Esophagus muscularis mucosa (tissue), 4 donors: Measurements from ENCODE around the gene CHCHD6. TPM values are rescaled to one million over a fixed set of nuclear protein-coding genes. Genes with fewer than 3 reads are reported as not detected.

Experiments used
- DNase-seq: peaks from one replicate; pipeline ENCODE4 v3.0.0-alpha.2; 2017; ENCODE audit errors: extremely low spot score
- H3K27ac ChIP-seq, 4 donors: fragments of 200-600 bp; sonication (generic); replicated peaks in 1 of 4; 1 replicate in 3 of 4; 2 replicates in 1 of 4; pipeline ENCODE4 v1.5.1; 2016 to 2019; ENCODE audit warnings: mild to moderate bottlenecking in 1 of 4
- H3K27me3 ChIP-seq, 4 donors: fragments of 200-600 bp; sonication (generic); one replicate each; pipeline versions ENCODE4 v1.5.1 to v1.6.0; 2016 to 2019
- H3K36me3 ChIP-seq, 4 donors: fragments of 200-600 bp; sonication (generic); one replicate each; pipeline ENCODE4 v1.5.1; 2016 to 2019
- H3K4me1 ChIP-seq, 4 donors: fragments of 200-600 bp; sonication (generic); one replicate each; pipeline ENCODE4 v1.5.1; 2016 to 2019
- H3K4me3 ChIP-seq, 4 donors: fragments of 200-600 bp; sonication (generic); 1 replicate in 2 of 4; 2 replicates in 2 of 4; pipeline ENCODE4 v1.5.1; 2016 to 2019; ENCODE audit warnings: mild to moderate bottlenecking in 4 of 4, moderate library complexity in 1 of 4
- H3K9me3 ChIP-seq, 4 donors: fragments of 200-600 bp; sonication (generic); 1 replicate in 3 of 4; 2 replicates in 1 of 4; pipeline ENCODE4 v1.5.1; 2016 to 2019
- EP300 ChIP-seq: sonication (generic); formaldehyde crosslinking; IDR thresholded peaks from one replicate; pipeline ENCODE4 v1.6.1; 2017; ENCODE audit warnings: antibody characterized with exemption
- POLR2A ChIP-seq: fragments of 450-650 bp; IDR thresholded peaks from one replicate; pipeline ENCODE4 v1.6.1; 2017; ENCODE audit warnings: antibody characterized with exemption, moderate library complexity, mild to moderate bottlenecking, low read depth
- POLR2AphosphoS5 ChIP-seq, 2 donors: sonication (generic); formaldehyde crosslinking; IDR thresholded peaks; one replicate each; pipeline ENCODE4 v1.6.1; 2017; ENCODE audit warnings: antibody characterized with exemption in 2 of 2
- WGBS: methylation state at CpG from one replicate; pipeline ENCODE4 v1.1.5; 2018; 5-methylcytosine and 5-hydroxymethylcytosine counted together
- intact Hi-C: fragments of 100-400 bp; cut with DNase I; formaldehyde crosslinking; loops from one replicate; pipeline ENCODE4 v1.15.1; 2023
- total RNA-seq, 4 donors: library from RNA; depleted of rRNA; stranded (reverse); fragments of >200 nt; gene quantifications; one replicate each; pipeline versions ENCODE4 v1.1.0 to v1.2.1, GENCODE V29; 2016
- TF ChIP-seq, protein P1 (sequence below), 3 experiments: fragments of 200-600 bp in 2 of 3; fragments of 450-650 bp in 1 of 3; sonication (generic) in 2 of 3; IDR thresholded peaks; one replicate each; pipeline ENCODE4 v1.5.1; 2017 to 2019; ENCODE audit warnings: antibody characterized with exemption in 3 of 3, mild to moderate bottlenecking in 2 of 3, moderate library complexity in 1 of 3

The CHCHD6 gene
- total RNA-seq, 4 donors from 2014 or later = 10.3 to 13.4 (median 12.1) TPM

DNA sequence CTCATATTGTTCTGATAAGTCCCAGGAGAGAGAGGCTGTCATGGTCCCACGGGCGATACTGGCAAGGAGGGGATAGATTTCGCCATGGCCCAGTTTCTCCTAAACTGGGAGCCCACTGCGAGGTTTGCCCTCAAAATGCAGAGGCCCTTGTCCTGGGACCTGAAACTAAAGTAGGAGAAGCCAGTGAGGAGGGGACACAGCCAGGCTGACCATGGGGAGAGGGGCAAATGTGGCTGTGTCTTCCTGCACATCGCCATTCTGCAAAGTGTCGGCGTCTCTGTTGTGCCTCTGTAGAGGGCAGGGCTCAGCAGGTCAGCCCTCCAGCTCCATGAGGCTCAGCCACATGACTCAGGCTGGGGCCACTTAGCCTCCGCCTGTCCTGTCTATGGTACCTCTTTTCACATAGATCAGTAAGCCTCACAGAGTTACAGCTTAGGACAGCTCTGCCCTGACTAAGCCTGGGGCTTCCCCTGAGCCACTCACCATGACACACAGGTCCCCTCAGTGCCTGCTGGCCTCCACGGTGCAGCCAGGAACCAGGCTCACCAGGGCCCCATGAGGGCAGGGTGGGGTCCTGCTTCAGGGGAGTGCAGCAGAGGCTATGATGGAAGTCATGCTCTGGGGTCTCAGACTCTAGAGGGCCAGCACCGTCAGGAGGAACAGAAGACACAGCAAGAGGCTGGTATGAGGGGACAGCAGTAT lies 250.3 kb downstream of the CHCHD6 start:
- TF ChIP-seq, protein P1, sequence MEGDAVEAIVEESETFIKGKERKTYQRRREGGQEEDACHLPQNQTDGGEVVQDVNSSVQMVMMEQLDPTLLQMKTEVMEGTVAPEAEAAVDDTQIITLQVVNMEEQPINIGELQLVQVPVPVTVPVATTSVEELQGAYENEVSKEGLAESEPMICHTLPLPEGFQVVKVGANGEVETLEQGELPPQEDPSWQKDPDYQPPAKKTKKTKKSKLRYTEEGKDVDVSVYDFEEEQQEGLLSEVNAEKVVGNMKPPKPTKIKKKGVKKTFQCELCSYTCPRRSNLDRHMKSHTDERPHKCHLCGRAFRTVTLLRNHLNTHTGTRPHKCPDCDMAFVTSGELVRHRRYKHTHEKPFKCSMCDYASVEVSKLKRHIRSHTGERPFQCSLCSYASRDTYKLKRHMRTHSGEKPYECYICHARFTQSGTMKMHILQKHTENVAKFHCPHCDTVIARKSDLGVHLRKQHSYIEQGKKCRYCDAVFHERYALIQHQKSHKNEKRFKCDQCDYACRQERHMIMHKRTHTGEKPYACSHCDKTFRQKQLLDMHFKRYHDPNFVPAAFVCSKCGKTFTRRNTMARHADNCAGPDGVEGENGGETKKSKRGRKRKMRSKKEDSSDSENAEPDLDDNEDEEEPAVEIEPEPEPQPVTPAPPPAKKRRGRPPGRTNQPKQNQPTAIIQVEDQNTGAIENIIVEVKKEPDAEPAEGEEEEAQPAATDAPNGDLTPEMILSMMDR (IDR thresholded peaks at IDR 0.05) = no peak
- TF ChIP-seq EP300 (no peak), POLR2A (no peak), POLR2AphosphoS5 (IDR thresholded peaks at IDR 0.05) (no peak)
- H3K4me1 ChIP-seq = no peaks in the 10 kb centered on the region
- H3K27ac ChIP-seq = no peak overlapping the region
- no peaks in the 10 kb centered on the region for H3K9me3 ChIP-seq
- no peak for DNase-seq
- 97% methylated on average over 8 of the region's 10 CpGs for WGBS
- intact Hi-C loops = no loop called here
- H3K4me3 ChIP-seq = no peak overlapping the region
- H3K36me3 ChIP-seq = peaks cover 0 to 24% (median 9%) of the 10 kb centered on the region in 4 donors
- no peaks in the 10 kb centered on the region for H3K27me3 ChIP-seq

DNA sequence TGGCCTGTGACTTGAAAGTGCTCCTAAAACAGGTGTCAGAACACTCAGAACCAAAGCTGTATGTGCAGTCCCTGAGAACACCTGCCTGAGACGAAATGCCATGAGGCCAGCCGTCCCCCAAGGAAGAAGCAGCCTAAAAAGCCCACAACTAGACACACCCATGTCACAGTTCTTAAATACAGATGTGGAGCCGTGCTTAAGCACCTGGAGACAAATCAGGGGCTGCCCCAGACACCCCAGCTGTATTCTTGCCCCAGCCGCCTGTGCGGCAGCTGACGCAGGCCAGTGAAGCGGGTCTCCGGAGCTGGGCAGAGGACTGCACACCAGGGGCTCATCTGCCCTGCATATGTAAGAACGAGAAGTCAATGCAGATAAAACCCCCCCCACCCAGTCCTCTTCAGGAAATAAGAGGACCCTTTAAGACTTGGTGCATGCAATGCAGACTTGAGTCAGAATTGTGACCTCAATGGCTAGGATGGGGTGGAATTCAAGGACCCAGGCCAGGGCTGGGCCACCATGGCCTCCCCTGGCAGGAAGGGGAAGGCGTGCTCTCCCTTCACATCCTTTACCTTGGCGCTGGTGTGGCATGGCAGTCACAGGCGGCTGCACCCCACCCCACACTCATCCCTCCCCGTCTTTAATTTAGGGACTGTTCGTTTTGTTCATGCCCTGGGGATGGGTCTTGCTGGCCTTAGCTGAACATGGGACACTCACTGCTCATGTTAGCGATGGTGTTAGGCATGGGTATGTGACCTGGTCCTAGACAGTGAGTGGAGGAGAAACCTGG lies 251.2 kb downstream of the CHCHD6 start:
- DNase-seq = no peak
- Histone ChIP-seq H3K9me3 (no peaks in the 10 kb centered on the region), H3K36me3 (peaks cover 0 to 21% (median 10%) of the 10 kb centered on the region in 4 donors), H3K27ac (no peak overlapping the region), H3K4me1 (no peaks in the 10 kb centered on the region), H3K4me3 (no peak overlapping the region), H3K27me3 (no peaks in the 10 kb centered on the region)
- TF ChIP-seq, protein P1 (IDR thresholded peaks at IDR 0.05) = no peak
- TF ChIP-seq POLR2A (no peak), POLR2AphosphoS5 (IDR thresholded peaks at IDR 0.05) (no peak), EP300 (no peak)
- 95% methylated on average over 15 of the region's 15 CpGs for WGBS
- intact Hi-C loops = no loop called here

DNA sequence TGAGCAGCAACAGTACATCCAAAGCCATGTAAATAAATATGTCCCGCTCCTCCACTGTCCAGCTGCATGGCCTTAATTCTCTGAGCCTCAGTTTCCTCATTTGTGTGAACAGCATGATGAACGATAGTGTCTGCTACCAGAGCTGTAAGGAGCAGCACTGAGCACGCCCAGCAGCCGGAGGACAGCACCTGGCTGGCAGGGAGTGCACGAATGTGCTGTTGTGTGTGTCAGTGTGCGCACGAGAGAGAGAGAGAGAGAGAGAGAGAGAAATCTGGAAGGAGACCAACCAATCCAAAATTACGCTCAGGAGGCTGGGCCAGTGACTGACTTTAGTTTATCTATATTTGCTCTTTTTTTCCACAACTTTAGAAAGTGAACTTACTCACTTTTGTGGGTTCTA lies 252.3 kb downstream of the CHCHD6 start:
- peaks cover 0 to 21% (median 13%) of the 10 kb centered on the region in 4 donors for H3K36me3 ChIP-seq
- peaks cover 9 to 10% (median 9%) of the 10 kb centered on the region in 4 donors for H3K4me1 ChIP-seq
- no peak overlapping the region for H3K4me3 ChIP-seq
- 75% methylated on average over 8 of the region's 8 CpGs for WGBS
- DNase-seq = no peak
- no peak for TF ChIP-seq POLR2A
- TF ChIP-seq, protein P1 (IDR thresholded peaks at IDR 0.05) = no peak
- no peak for TF ChIP-seq EP300
- TF ChIP-seq POLR2AphosphoS5 (IDR thresholded peaks at IDR 0.05) = no peak
- intact Hi-C loops = no loop called here
- no peak overlapping the region for H3K27ac ChIP-seq
- no peaks in the 10 kb centered on the region for H3K27me3 ChIP-seq
- H3K9me3 ChIP-seq = no peaks in the 10 kb centered on the region

DNA sequence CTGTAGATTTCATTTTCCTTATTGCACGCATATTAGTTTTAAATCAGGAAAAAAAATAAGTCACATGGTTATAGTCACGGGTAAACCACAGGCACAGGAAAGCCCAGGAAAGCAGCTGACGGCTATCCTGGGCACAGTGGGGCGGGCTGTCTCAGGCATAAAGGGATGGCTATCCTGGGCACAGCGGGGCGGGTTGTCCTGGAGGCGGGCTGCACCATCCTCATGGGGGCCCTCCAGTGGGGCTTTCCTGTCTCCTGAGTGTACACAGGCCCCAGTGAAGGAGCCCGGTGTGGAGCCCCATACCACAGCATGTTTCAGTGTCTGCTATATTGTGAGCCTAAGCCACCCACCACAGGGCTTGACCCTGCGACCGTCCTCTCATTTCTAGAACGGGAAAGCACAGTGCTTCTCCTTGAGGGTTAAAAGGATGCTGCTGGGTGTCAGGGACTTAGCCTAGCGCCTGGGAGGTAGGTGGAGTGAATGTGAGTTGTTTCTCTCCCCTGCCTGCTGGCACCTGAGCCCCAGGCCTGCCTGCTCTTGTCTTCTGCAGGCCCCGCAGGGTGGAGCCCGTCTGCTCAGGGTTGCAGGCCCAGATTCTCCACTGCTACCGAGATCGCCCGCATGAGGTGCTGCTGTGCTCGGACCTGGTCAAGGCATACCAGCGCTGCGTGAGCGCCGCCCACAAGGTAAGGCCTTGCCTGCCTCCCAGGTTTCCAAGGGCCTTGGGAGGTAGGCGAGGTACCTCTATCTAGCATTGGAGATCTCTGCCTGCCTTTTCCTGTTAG lies 253.0 kb downstream of the CHCHD6 start:
- Histone ChIP-seq H3K27me3 (no peaks in the 10 kb centered on the region), H3K27ac (no peak overlapping the region), H3K4me1 (peaks cover 16 to 17% (median 16%) of the 10 kb centered on the region in 4 donors), H3K4me3 (no peak overlapping the region), H3K36me3 (peaks cover 0 to 21% (median 13%) of the 10 kb centered on the region in 4 donors), H3K9me3 (no peaks in the 10 kb centered on the region)
- DNase-seq = no peak
- intact Hi-C loops = no loop called here
- 87% methylated on average over 23 of the region's 23 CpGs for WGBS
- TF ChIP-seq, protein P1 (IDR thresholded peaks at IDR 0.05) = no peak
- TF ChIP-seq EP300 (no peak), POLR2A (no peak), POLR2AphosphoS5 (IDR thresholded peaks at IDR 0.05) (no peak)
